ENCODE measurements around the gene SLC25A24. TPM values are rescaled to one million over a fixed set of nuclear protein-coding genes. Genes with fewer than 3 reads are reported as not detected.

SLC25A24 gene
- total and polyA plus RNA-seq, 10 of the 15 experiments (the other 5 are each of a cell fraction or from before 2014, with no cell fraction given), result 4.0 to 20.6 (median 14.2) TPM

- TF ChIP-seq ZNF24 (IDR thresholded peaks at IDR 0.05) (no peak), NFXL1 (IDR thresholded peaks at IDR 0.05; ENCODE audit: borderline replicate concordance) (no peak), TAF1 (IDR thresholded peaks at IDR 0.05; ENCODE audit: borderline replicate concordance, low read depth, low read length) (no peak), TBL1XR1 (IDR thresholded peaks at IDR 0.05; ENCODE audit: low read depth, low read length) (no peak), CREM (IDR thresholded peaks at IDR 0.05; ENCODE audit: low read depth) (no peak), MLLT1 (IDR thresholded peaks at IDR 0.05) (no peak), CTCF (IDR thresholded peaks at IDR 0.05 in 2 of 3, conservative IDR thresholded peaks at IDR 0.05 in 1 of 3; ENCODE audit: control insufficient read depth in 2 of 3, extremely low read depth in 1 of 3, insufficient read depth in 1 of 3, low read depth in 3 of 3, low read length in 3 of 3) (no peak), TCF7 (IDR thresholded peaks at IDR 0.05; ENCODE audit: borderline replicate concordance) (no peak), HCFC1 (IDR thresholded peaks at IDR 0.05; ENCODE audit: low read length) (no peak), TARDBP (IDR thresholded peaks at IDR 0.05; ENCODE audit: borderline replicate concordance) (no peak), KAT2A (conservative IDR thresholded peaks at IDR 0.05; ENCODE audit: control insufficient read depth, low read depth, low read length) (no peak), BCL11A (IDR thresholded peaks at IDR 0.05; ENCODE audit: low read depth, low read length) (no peak), ZSCAN29 (IDR thresholded peaks at IDR 0.05) (no peak), HDAC2 (IDR thresholded peaks at IDR 0.05) (no peak)
- TF ChIP-seq, protein P1, sequence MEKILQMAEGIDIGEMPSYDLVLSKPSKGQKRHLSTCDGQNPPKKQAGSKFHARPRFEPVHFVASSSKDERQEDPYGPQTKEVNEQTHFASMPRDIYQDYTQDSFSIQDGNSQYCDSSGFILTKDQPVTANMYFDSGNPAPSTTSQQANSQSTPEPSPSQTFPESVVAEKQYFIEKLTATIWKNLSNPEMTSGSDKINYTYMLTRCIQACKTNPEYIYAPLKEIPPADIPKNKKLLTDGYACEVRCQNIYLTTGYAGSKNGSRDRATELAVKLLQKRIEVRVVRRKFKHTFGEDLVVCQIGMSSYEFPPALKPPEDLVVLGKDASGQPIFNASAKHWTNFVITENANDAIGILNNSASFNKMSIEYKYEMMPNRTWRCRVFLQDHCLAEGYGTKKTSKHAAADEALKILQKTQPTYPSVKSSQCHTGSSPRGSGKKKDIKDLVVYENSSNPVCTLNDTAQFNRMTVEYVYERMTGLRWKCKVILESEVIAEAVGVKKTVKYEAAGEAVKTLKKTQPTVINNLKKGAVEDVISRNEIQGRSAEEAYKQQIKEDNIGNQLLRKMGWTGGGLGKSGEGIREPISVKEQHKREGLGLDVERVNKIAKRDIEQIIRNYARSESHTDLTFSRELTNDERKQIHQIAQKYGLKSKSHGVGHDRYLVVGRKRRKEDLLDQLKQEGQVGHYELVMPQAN (conservative IDR thresholded peaks at IDR 0.05), result no peak
- ChIA-PET CTCF (interaction anchor here (0.6 to 8.5 kb wide), 44 partner anchors 7 to 696 kb away, joined by 3 to 568 read pairs (median 4); partner anchors contain the start of genes SLC25A24 and VAV3), POLR2A (interaction anchor here (1.0 to 2.6 kb wide), 2 partner anchors 340 to 343 kb away, joined by 3 to 16 read pairs; no protein-coding TSS in a partner anchor), SMC1A (ENCODE audit: uncharacterized antibody, unreplicated experiment) (interaction anchor here (0.7 to 9.9 kb wide), 24 partner anchors 9 to 586 kb away, joined by 3 to 461 read pairs (median 5); partner anchors contain the start of gene SLC25A24), RAD21 (ENCODE audit: unreplicated experiment) (interaction anchor here (0.7 to 8.7 kb wide), 12 partner anchors 11 to 374 kb away, joined by 3 to 425 read pairs (median 4); partner anchors contain the start of genes SLC25A24 and VAV3)
- Histone ChIP-seq H4K20me1 (ENCODE audit: control insufficient read depth, insufficient read depth) (no peaks in the 10 kb centered on the region; the same call in 1 of the 2 replicates), H3K27me3 (replicated peaks in 1 of 2; ENCODE audit: control insufficient read depth in 2 of 2, insufficient read depth in 2 of 2, low read length in 1 of 2) (peaks cover 0 to 3% of the 10 kb centered on the region in 2 experiments; a peak in 2 of 4 replicates), H3K9me3 (replicated peaks; ENCODE audit: control insufficient read depth, insufficient read depth, low read length) (no peaks in the 10 kb centered on the region), H3K9ac (ENCODE audit: control insufficient read depth, insufficient read depth, low read length) (no peak overlapping the region), H3K27ac (ENCODE audit: control insufficient read depth, insufficient read depth) (no peak overlapping the region), H3K36me3 (ENCODE audit: control insufficient read depth in 2 of 2, insufficient read depth in 2 of 2, low read length in 1 of 2) (no peaks in the 10 kb centered on the region), H3K4me1 (ENCODE audit: control insufficient read depth, insufficient read depth, low read length) (no peaks in the 10 kb centered on the region), H3K79me2 (ENCODE audit: control insufficient read depth, insufficient read depth, low read length) (no peaks in the 10 kb centered on the region), H2AFZ (ENCODE audit: control insufficient read depth, low read depth, low read length) (no peak overlapping the region), H3K4me3 (no peak overlapping the region), H3K4me2 (ENCODE audit: control insufficient read depth, insufficient read depth) (no peak overlapping the region)
- no TSS peak for BruUV-seq (replicated peaks)
- ATAC-seq (no peak), DNase-seq (ENCODE audit: low read depth, low spot score) (no peak), FAIRE-seq (no peak)
- in situ Hi-C loops (cut with MboI), result loop anchor here (5.0 kb wide), 1 partner anchor 337 kb away; no protein-coding TSS in a partner anchor
- WGBS (ENCODE audit: insufficient coverage, insufficient replicate concordance, low lambda C conversion rate, missing lambda C conversion rate), result 57% methylated on average over 12 of the region's 12 CpGs
- intact Hi-C loops (cut with micrococcal nuclease; ENCODE audit: unreplicated experiment), result loop anchor here (1.0 to 10.0 kb wide), 6 partner anchors 112 to 850 kb away; partner anchors contain the start of gene VAV3
Measured at GRCh38 chr1:108124622-108125311, 75.4 kb downstream of the SLC25A24 start.
